DMS153 (cell line): ENCODE measurements around the gene NAV3.

Experiments
- DNase-seq: peaks from one replicate; lab custom pipeline; 2025; lab: John Stamatoyannopoulos, UW

NAV3 gene

GRCh38 chr12:77925536-77926108 lies 94.9 kb downstream of the NAV3 start:
- DNase-seq: peak; percentile 78

- no peak for DNase-seq
These were observed 97.4 kb downstream of the NAV3 start for GRCh38 chr12:77928078-77928477.

- no peak for DNase-seq
These were observed 101.5 kb downstream of the NAV3 start for GRCh38 chr12:77932216-77932615.

GRCh38 chr12:77938301-77938700 lies 107.6 kb downstream of the NAV3 start:
- no peak for DNase-seq

- no peak for DNase-seq
These were observed 109.3 kb downstream of the NAV3 start for GRCh38 chr12:77940011-77940423.

GRCh38 chr12:77940567-77940966 lies 109.9 kb downstream of the NAV3 start:
- DNase-seq: peak; percentile 9

GRCh38 chr12:77941401-77941800 lies 110.7 kb downstream of the NAV3 start:
- no peak for DNase-seq

GRCh38 chr12:77943466-77943865 lies 112.8 kb downstream of the NAV3 start:
- no peak for DNase-seq

GRCh38 chr12:77946541-77947061 lies 115.9 kb downstream of the NAV3 start:
- no peak for DNase-seq

- no peak for DNase-seq
These were observed 116.6 kb downstream of the NAV3 start for GRCh38 chr12:77947330-77947729.

- DNase-seq: no peak
These were observed 117.1 kb downstream of the NAV3 start for GRCh38 chr12:77947746-77948145.

- DNase-seq: no peak
These were observed 119.2 kb downstream of the NAV3 start for GRCh38 chr12:77949943-77950342.

- no peak for DNase-seq
These were observed 123.0 kb downstream of the NAV3 start for GRCh38 chr12:77953528-77954205.

- DNase-seq: no peak
These were observed 123.5 kb downstream of the NAV3 start for GRCh38 chr12:77954206-77954555.

- DNase-seq: no peak
These were observed 126.4 kb downstream of the NAV3 start for GRCh38 chr12:77957062-77957461.

- no peak for DNase-seq
These were observed 133.0 kb downstream of the NAV3 start for GRCh38 chr12:77963576-77964178.

- DNase-seq: no peak
These were observed 135.1 kb downstream of the NAV3 start for GRCh38 chr12:77965790-77966189.

- no peak for DNase-seq
These were observed 137.3 kb downstream of the NAV3 start for GRCh38 chr12:77968021-77968420.

GRCh38 chr12:77968571-77968970 lies 137.9 kb downstream of the NAV3 start:
- no peak for DNase-seq

GRCh38 chr12:77973579-77973978 lies 142.9 kb downstream of the NAV3 start:
- DNase-seq: no peak

- no peak for DNase-seq
These were observed 144.0 kb downstream of the NAV3 start for GRCh38 chr12:77974645-77975044.

- DNase-seq: no peak
These were observed 149.0 kb downstream of the NAV3 start for GRCh38 chr12:77979597-77980250.

GRCh38 chr12:77980782-77981181 lies 150.1 kb downstream of the NAV3 start:
- DNase-seq: no peak
